ENCODE data around the gene MTOR.
"Not testable (repeated sequence)": the region's sequence is repeated elsewhere in the genome, so short reads cannot be mapped to it uniquely, and the experiment has no call there.

The MTOR gene

GRCh38 chr1:11279630-11280029 lies 17.3 kb upstream of the MTOR start:
- no peak for DNase-seq

GRCh38 chr1:11279152-11279551 lies 16.8 kb upstream of the MTOR start:
- DNase-seq: no peak

GRCh38 chr1:11273595-11274234 lies 11.4 kb upstream of the MTOR start:
- no peak for DNase-seq

GRCh38 chr1:11272832-11273594 lies 10.7 kb upstream of the MTOR start, which contains the start of gene UBIAD1:
TSS of gene UBIAD1 (plus strand) at chr1:11273198. CDS start at chr1:11273532, 334 bp downstream.
- peak; percentile 94 for DNase-seq

GRCh38 chr1:11272544-11272831 lies 10.1 kb upstream of the MTOR start:
- no peak for DNase-seq

- not testable (repeated sequence) for DNase-seq
Measured at GRCh38 chr1:11267350-11268337, 5.3 kb upstream of the MTOR start.

GRCh38 chr1:11266268-11267074 lies 4.1 kb upstream of the MTOR start:
- DNase-seq: no peak

- no peak for DNase-seq
Measured at GRCh38 chr1:11256299-11256698, 6.1 kb downstream of the MTOR start.

GRCh38 chr1:11253226-11253625 lies 9.1 kb downstream of the MTOR start:
- no peak for DNase-seq

- DNase-seq: no peak
Measured at GRCh38 chr1:11252538-11252937, 9.8 kb downstream of the MTOR start.

GRCh38 chr1:11248169-11248568 lies 14.2 kb downstream of the MTOR start:
- no peak for DNase-seq

- no peak for DNase-seq
Measured at GRCh38 chr1:11245904-11246719, 16.2 kb downstream of the MTOR start.

GRCh38 chr1:11245248-11245647 lies 17.1 kb downstream of the MTOR start:
- DNase-seq: no peak

- no peak for DNase-seq
Measured at GRCh38 chr1:11238311-11238710, 24.0 kb downstream of the MTOR start.

- no peak for DNase-seq
Measured at GRCh38 chr1:11237356-11237755, 25.0 kb downstream of the MTOR start.

GRCh38 chr1:11233208-11233607 lies 29.1 kb downstream of the MTOR start:
- DNase-seq: no peak

- DNase-seq: no peak
Measured at GRCh38 chr1:11229203-11229602, 33.1 kb downstream of the MTOR start.

- no peak for DNase-seq
Measured at GRCh38 chr1:11227106-11228077, 35.0 kb downstream of the MTOR start.

- no peak for DNase-seq
Measured at GRCh38 chr1:11216074-11216473, 46.3 kb downstream of the MTOR start.

GRCh38 chr1:11215381-11216005 lies 46.9 kb downstream of the MTOR start:
- DNase-seq: no peak
